Parathyroid adenoma (tissue), 2 donors: ENCODE measurements around the gene DUSP2.

Source experiments
- H2AFZ ChIP-seq: fragments of 300-600 bp; sonication (generic); one replicate; pipeline ENCODE4 v1.7.0; 2017; ENCODE audit warnings: antibody characterized with exemption, mild to moderate bottlenecking
- H3K27ac ChIP-seq: fragments of 300-600 bp; sonication (generic); one replicate; pipeline ENCODE4 v1.7.0; 2017
- H3K27me3 ChIP-seq: fragments of 300-600 bp; sonication (generic); one replicate; pipeline ENCODE4 v1.7.0; 2017; ENCODE audit warnings: low read length; ENCODE audit not compliant: control insufficient read depth, insufficient read depth
- H3K36me3 ChIP-seq: fragments of 300-600 bp; sonication (generic); one replicate; pipeline ENCODE4 v1.7.0; 2017; ENCODE audit warnings: low read length; ENCODE audit not compliant: control insufficient read depth, insufficient read depth
- H3K4me1 ChIP-seq: fragments of 300-600 bp; sonication (generic); one replicate; pipeline ENCODE4 v1.7.0; 2017; ENCODE audit warnings: control low read depth
- H3K4me2 ChIP-seq: fragments of 300-600 bp; sonication (generic); one replicate; pipeline ENCODE4 v1.7.0; 2017; ENCODE audit warnings: low read length
- H3K4me3 ChIP-seq: fragments of 300-600 bp; sonication (generic); one replicate; pipeline ENCODE4 v1.7.0; 2017; ENCODE audit warnings: low read depth, low read length
- H3K79me2 ChIP-seq: fragments of 300-600 bp; sonication (generic); one replicate; pipeline ENCODE4 v1.7.0; 2017; ENCODE audit warnings: control low read depth
- H3K9ac ChIP-seq: fragments of 300-600 bp; sonication (generic); one replicate; pipeline ENCODE4 v1.7.0; 2017; ENCODE audit warnings: mild to moderate bottlenecking
- H3K9me3 ChIP-seq: fragments of 300-600 bp; sonication (generic); one replicate; pipeline ENCODE4 v1.7.0; 2017; ENCODE audit warnings: low read length; ENCODE audit not compliant: control insufficient read depth
- CTCF ChIP-seq: fragments of 300-600 bp; sonication (generic); IDR thresholded peaks from one replicate; pipeline ENCODE4 v1.7.0; 2017; ENCODE audit warnings: antibody characterized with exemption, mild to moderate bottlenecking
- donor health status: primary hyperparathyroidism.

The DUSP2 gene

DNA sequence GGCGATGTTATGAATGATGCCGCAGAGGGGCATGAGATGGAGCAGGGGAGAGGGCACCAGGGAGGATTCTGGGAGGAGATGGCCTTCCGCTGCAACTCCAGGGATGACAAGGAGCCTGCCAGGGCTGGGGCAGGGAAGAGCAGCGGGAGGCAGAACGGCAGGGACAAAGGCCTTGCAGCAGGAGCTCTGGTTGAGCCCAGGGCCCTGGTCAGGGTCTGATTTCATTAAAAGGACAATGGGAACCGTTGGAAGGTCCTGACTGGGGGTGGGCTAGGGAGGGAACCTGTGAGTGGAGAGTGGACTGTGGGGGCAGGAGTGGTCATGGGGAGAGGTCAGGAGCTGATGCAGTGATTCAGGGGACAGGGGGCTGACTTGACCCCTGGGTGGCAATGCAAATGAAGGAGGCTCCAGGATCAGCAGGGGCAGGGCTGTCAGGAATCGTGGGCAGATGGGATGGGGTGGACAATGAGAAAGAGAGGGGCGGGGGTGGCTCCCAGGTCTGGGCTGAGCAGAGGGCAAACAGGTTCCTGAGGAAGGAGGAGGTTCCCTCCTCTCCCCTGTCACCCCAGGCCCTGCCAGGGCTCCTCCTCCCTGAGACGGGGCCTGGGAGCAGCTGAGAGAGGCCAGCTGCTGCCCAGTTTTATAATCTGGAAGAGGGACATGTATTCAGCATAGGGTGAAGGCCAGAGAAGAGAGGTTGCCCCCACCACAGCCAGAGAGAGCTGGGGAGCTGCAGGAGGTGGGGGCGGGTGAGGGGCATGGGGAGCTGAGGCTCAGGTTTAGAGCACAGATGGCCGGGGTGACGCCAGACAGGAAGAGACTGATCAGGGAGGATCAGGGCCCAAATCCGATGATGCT, 7.3 kb upstream of the DUSP2 start:
- no peaks in the 10 kb centered on the region for H3K79me2 ChIP-seq
- no peak overlapping the region for H3K27ac ChIP-seq
- TF ChIP-seq CTCF: no peak
- H3K36me3 ChIP-seq: no peaks in the 10 kb centered on the region
- H3K9me3 ChIP-seq: no peaks in the 10 kb centered on the region
- no peak overlapping the region for H3K4me2 ChIP-seq
- no peaks in the 10 kb centered on the region for H3K27me3 ChIP-seq
- no peak overlapping the region for H3K9ac ChIP-seq
- no peak overlapping the region for H2AFZ ChIP-seq
- peaks cover under 1% of the 10 kb centered on the region for H3K4me1 ChIP-seq
- H3K4me3 ChIP-seq: no peak overlapping the region

- TF ChIP-seq CTCF: no peak
- Histone ChIP-seq H3K27me3 (no peaks in the 10 kb centered on the region), H3K36me3 (no peaks in the 10 kb centered on the region), H3K9me3 (no peaks in the 10 kb centered on the region), H2AFZ (no peak overlapping the region), H3K4me3 (no peak overlapping the region), H3K4me1 (peaks cover 9% of the 10 kb centered on the region), H3K27ac (no peak overlapping the region), H3K9ac (no peak overlapping the region), H3K79me2 (no peaks in the 10 kb centered on the region), H3K4me2 (no peak overlapping the region)
Measured at GRCh38 chr2:96151595-96152303, 6.5 kb upstream of the DUSP2 start.

GRCh38 chr2:96150791-96151594, 5.8 kb upstream of the DUSP2 start:
- Histone ChIP-seq H3K9me3 (no peaks in the 10 kb centered on the region), H3K27ac (no peak overlapping the region), H3K36me3 (no peaks in the 10 kb centered on the region), H2AFZ (no peak overlapping the region), H3K4me3 (no peak overlapping the region), H3K4me2 (no peak overlapping the region), H3K9ac (no peak overlapping the region), H3K4me1 (peaks cover 16% of the 10 kb centered on the region), H3K79me2 (no peaks in the 10 kb centered on the region), H3K27me3 (no peaks in the 10 kb centered on the region)
- TF ChIP-seq CTCF: no peak

DNA sequence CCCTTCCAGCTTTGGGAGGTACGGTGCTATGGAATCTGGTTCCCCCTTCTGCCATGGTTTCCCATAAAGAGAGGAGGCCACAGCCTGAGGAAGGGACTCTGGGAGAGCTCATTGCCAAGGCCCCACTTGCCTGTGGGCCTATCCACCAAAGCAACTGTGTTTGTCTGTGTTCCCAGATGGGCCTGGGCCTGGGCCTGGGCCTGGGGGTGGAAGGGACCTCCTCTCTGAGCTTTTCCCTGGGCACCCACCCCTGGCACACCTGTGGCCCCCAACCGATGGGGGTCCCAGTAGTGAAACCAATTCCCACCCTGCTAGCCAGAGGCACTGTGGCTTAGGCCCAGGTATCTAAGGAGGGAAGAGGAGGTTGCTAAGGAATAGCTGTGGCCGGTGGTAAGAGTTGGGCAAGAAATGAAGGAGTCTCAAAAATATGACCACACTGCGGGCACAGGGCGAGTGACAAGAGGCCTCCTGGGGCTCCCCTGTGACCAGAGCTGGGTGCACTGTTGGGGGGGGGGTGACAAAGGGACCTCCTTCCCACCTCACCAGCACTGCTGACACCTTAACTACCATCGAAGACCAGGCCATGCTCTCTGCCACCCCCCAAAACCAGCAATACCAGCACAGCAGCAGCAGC, 4.9 kb upstream of the DUSP2 start:
- no peak overlapping the region for H3K27ac ChIP-seq
- H3K4me3 ChIP-seq: no peak overlapping the region
- H3K79me2 ChIP-seq: no peaks in the 10 kb centered on the region
- TF ChIP-seq CTCF: no peak
- H3K4me1 ChIP-seq: peaks cover 20% of the 10 kb centered on the region
- H3K9me3 ChIP-seq: no peaks in the 10 kb centered on the region
- no peak overlapping the region for H3K4me2 ChIP-seq
- no peaks in the 10 kb centered on the region for H3K36me3 ChIP-seq
- no peaks in the 10 kb centered on the region for H3K27me3 ChIP-seq
- H2AFZ ChIP-seq: no peak overlapping the region
- H3K9ac ChIP-seq: no peak overlapping the region
